Measurements from ENCODE around the gene AEBP2. TPM values are rescaled to one million over a fixed set of nuclear protein-coding genes. Genes with fewer than 3 reads are reported as not detected.
A peak's percentile ranks its signal among the peaks of the same experiment; 100 is the strongest.
"Not testable (repeated sequence)": the region's sequence is repeated elsewhere in the genome, so short reads cannot be mapped to it uniquely, and the experiment has no call there.

AEBP2 gene
- total RNA-seq, 1 experiment from 2014 or later, result 14.4 TPM

DNA sequence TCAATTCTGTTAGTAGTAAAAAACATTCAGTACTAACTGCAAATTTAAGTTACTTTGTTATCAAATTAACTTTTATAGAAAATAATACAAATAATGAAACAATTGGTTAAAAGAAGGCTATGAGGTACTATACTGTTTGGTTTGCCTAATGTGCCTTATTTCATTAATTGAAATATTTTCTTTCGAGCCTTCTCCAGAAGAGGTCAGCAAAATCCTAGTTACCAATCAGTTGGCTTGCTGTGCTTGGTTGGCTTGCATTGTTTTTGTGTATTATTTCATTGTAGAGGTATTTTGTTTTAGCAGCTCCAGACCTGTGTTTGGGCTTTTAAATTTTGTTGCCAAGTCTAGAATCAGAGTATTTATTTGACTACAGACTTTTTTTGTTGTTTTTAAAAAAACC, 68.5 kb downstream of the AEBP2 start:
- peak; percentile 15 for DNase-seq (ENCODE audit: low read depth)

DNA sequence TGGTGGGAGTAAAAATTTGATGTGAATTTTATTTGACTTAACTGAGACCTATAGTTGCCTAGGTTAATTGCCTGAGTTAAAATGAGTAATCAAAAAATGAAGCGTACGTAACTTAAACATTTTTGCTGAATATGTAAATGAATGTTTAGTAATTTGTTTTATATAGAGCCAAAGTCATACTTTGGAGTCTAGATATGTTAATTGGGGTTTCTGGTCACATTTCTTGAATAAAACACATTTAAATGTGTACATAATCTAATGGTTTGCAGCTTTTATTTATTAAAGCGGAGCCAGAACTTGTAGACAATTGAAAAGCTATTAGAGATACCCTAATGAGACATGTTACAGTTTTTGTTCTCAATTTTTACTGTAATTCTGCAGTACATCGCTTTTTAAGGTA, 71.2 kb downstream of the AEBP2 start:
- DNase-seq (ENCODE audit: low read depth), result no peak

DNA sequence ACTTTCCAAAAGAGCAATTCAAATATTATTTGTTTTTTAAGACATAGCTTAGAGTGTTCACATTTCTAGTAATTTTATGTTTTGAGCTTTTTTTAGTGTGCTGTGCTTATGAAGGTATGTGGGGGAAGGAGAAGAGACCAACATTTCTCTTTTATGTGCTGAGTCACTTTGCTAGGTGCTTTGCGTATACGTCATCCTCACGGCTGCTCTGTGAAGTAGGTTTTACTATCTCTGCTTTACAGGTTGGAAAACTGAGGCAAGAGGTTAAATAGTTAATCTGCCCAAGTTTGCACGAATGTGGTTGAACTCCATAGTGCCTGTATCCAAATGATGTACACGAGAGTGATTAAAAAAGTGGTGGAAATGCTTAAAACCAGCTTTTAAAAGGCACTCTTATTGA, 75.9 kb downstream of the AEBP2 start:
- no peak for DNase-seq (ENCODE audit: low read depth)

DNA sequence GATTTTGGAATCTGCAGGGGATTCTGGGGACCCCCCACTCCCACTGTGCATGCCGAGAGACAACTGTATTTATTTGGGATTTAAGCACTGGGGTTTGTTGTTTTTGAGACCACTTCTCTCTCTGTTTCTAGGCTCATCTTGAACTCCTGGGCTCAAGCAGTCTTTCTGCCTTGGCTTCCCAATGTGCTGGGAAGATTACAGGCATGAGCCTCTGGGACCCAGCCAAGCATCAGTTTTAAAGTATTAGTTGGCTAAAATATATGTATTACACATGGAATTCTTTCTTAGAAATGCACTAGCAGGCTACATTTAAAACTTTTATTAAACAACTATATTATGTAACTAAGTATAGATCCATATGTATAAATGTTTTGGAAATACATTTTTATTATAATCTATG, 78.3 kb downstream of the AEBP2 start:
- DNase-seq (ENCODE audit: low read depth), result no peak

DNA sequence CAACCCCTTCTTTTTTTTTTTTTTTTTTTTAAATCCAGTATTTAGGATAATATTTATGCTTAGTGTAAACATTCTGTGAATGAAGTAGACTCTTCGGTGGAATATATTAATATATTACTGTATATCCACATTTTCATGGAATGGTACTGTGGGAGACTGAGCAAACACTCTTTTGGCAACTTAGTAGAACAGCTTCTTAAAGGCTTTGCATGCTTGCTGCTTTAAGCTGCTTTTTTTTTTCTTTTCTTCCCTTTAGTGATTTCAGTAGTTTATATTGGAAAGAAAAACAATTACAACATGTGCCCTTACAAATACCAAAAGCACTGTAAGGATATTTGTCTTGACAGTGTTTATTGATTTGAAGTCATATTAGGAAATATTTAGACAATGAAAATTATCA, 78.9 kb downstream of the AEBP2 start:
- no peak for DNase-seq (ENCODE audit: low read depth)

DNA sequence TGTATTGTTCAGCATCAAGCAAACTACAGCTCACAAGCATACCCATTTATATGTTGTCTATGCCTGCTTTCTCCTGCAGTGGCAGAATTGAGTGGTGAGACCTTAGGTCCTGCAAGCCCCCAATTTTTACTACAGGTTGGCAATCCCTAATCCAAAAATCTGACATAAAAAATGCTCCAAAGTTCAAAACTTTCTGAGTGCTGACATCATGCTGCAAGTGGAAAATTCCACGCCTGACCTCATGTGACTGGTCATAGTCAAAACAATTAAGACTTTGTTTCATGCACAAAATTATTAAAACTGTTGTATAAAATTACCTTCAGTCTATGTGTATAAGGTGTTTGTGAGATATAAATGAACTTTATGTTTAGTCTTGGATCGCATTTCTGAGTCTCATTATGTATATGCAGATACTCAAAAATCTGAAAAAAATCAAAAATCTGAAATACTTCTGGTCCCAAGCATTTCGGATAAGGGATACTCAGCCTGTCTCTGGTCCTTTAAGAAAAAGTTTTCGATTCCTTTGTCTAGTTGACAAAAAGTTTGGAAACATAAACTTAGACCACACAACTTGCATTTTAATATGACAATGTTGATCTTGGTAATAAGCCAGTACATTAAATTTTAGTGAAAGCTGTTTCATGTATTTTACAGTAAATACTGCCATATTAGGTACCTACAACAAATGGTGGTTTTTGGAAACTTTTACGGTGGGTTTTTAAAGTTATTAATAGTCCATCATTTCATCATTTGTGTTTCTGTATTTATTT, 81.5 kb downstream of the AEBP2 start:
- no peak for DNase-seq (ENCODE audit: low read depth)

DNA sequence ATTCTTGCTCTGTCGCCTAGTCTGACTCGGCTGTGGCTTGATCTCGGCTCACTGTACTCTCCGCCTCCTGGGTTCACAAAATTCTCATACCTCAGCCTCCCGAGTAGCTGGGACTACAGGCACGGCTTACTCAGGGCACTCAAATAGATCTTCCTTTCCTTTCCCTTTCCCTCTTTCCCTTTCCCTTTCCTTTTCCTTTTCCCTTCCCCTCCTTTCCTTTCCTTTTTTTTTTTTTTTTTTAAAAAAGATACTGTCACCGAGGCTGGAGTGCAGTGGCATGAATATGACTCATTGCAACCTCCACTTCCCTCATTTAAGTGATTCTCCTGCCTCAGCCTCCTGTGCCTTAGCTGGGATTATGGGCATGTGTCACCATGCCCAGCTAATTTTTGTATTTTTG, 86.0 kb downstream of the AEBP2 start:
- peak; percentile 18 for DNase-seq (ENCODE audit: low read depth)

DNA sequence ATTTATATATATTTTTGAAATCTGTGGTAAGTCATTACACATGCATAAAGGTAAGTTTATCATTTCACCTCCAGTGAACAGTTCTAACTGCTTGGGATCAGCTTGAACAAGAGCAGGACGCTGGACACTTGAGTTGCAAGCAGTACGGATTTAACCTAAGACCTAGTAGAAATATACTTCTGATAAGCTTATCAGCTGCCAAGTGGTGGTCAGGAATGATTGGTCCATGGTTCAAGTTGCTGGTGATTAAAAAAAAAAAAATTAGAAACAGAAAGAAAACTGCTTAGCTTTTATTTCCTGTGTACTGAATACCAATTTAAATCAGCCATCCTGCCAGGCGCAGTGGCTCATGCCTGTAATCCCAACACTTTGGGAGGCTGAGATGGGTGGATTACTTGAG, 88.6 kb downstream of the AEBP2 start:
- no peak for DNase-seq (ENCODE audit: low read depth)

DNA sequence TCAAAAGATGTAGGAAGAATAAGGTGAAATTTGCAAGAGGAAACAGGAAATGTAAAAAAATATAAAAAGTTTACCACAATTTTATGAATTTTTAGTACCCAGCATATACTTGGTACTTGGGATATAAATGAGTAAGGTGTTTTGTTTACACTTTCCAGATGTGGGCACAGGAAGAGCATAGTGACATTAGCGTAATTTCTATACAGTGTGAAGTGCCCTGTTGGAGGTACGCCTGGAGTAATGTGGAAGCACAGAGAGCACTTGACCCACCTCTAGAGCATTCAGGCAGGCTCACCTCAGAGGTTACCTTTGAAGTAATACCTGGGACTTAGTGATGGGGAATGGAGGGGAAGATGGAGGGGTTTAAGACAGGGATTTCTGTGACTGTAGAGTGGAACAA, 89.5 kb downstream of the AEBP2 start:
- DNase-seq (ENCODE audit: low read depth), result no peak

DNA sequence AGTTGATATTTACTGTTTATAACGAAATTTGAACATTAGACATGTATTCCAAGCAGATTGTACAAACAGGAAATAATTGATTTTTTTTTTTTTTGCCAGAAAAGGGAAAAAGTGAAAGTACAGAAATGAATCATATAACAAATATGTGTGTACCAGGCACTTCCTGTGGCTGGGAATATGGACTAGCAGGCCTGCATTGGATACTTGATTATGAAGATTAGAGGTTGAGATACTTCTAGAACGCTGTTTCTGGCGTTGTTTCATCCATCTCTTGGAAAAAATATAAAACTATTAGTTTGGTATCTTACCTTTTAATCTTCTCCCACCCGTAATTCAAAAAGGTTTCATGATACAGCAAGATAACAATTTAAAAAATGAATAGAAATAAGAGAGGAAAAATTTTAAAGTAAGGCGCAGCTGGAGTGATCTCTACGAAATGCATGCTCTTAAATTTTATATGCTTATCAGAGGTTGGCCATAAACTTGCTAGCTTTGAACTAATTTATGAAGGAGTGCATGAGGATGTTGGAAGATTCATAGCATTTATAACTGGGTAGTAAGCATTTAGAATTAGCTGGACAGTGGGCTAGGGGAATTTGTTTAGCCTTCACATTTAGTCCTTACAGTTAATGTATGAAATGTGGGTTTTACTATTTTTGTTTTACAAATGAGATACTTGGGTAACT, 90.8 kb downstream of the AEBP2 start:
- DNase-seq (ENCODE audit: low read depth), result peak; percentile 51

DNA sequence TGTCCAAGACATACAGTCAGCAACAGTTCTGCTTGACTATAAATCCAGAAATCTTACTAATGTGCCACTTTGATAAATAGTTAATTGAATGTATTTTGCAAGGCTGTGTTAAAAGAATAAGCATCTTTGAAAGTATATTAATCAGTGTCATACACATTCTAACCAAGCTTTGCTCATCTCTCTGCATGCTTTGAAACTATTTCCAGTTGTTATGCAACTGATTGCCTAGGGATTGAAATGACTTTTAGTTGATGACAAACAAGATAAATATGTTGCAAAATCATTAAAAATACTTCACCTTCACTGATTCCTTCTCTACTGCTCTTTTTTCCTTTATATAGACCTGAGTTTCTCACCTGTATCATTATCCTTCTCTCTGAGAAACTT, 91.3 kb downstream of the AEBP2 start:
- DNase-seq (ENCODE audit: low read depth), result no peak

DNA sequence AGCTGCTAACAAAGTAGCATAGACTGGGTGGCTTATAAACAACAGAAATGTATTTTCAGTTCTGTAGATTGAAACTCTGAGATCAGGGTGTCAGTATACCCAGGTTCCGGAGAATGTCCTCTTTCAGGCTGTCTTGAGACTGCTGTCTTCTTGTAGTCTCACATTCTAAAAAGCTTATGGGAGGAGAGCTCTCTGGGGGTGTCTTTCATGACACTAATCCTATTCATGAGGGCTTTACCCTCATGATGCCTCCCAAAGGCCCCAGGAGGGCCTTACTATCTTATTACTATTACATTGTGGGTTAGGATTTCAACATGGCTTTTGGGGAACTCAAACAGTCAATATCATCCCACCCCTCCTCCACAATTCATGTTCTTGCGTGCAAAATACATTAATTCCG, 94.3 kb downstream of the AEBP2 start:
- DNase-seq (ENCODE audit: low read depth), result no peak

DNA sequence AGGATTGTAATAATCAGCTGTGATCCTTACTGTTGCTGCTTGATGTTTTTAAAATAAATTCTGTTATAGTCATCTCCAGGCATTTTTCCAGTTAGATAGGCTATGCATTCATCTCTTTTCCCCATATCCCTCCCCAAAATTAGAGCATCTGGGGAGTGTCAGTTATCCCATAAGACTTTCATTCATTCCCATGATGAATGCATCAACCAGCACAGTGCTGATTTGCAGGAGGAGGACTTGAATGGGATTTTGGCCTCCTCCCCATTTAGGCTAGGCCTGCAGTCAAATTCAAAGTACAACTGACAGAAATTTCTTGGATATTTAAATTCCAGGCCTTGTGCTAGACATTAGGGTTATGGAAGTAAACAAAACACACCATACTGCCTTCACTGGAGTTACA, 99.8 kb downstream of the AEBP2 start:
- no peak for DNase-seq (ENCODE audit: low read depth)

DNA sequence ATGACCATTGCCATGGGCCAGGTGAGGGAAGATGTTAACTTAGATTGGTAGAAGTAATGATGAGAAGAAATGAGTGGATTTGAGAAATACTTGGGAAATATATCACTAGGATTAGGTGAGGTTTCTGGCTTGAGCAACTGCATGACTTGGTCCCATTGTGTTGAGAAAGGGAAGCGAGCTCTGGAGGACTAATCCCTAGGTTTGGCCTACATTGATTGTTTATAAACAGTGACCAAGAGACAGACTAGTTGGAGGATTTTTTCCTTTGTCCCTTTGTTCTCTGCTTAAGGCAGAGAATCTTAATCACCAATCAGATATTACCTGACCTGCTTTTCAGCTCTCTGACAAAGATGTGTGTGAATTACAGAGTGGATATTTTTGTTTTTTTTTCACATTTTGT, 100.5 kb downstream of the AEBP2 start:
- no peak for DNase-seq (ENCODE audit: low read depth)

DNA sequence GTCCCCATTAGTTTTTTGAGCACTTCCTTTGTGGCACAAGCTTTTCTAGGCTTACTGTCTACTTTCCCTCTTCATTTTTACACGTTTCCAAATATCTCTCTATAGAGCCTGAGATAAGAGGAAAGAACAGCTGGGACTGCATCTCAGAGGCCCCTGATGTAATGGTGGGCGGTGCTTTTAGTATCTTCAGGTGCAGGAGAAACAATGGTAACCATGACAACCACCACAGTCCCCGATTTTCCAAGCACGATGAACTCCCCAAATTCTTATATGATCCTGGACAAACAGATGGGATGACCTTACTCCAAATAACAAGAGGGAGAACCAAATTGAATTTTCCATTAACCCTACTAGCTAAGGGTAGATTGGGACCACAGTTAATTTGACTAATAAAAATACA, 103.3 kb downstream of the AEBP2 start:
- DNase-seq (ENCODE audit: low read depth), result no peak

DNA sequence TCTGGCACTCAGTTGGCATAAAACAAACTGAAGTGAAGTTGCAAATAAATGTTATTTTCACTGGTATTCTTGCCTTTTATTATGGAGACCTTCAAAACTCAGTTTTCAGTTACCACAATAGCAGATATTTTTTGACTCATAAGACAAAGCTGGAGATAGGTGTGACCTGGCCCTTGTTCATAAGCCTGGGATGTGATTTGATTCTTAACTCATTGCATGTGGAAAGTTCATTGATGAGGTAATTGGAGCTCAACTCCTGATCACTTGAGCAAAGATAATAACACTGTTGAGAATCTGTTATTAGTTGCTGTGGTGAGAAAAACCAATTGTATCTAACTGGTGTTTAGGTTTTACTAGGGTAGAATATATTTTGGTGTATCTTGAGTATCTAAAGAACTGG, 105.1 kb downstream of the AEBP2 start:
- DNase-seq (ENCODE audit: low read depth), result no peak

DNA sequence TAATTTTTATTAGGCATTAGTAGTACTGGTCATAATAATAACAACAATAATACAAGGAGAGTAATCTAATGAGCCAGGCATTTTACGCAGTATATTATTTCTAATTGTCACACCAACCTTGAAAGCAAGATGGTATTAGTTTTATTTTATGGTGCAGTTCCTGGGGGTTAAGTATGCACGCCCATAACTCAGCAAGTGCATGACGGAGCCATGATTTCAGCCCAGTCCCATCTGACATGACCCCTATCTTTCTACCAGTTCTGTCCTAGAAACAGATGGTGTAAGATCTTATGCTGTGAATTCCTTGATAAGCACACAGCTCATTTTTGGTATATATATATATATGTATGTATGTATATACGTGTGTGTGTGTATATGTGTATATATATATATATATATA, 106.0 kb downstream of the AEBP2 start:
- no peak for DNase-seq (ENCODE audit: low read depth)

DNA sequence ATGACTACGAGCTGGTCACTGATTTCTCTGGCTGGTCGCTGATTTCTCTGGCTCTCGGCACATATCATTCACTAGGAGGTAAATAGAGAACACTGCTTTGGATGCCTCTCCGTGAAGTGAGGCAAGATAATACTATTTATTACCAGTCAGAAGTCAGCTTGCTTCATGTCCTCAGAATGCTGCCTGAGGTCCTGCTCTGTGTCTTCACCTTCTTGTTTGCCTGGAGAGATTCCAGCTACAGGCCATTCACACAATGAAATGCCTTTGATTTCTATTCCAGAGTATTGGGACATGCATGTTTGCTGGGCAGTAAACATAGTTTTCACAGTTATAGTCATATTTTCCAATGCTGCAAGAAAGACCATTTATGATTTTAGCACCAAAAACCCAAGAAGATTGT, 106.7 kb downstream of the AEBP2 start:
- DNase-seq (ENCODE audit: low read depth), result no peak

DNA sequence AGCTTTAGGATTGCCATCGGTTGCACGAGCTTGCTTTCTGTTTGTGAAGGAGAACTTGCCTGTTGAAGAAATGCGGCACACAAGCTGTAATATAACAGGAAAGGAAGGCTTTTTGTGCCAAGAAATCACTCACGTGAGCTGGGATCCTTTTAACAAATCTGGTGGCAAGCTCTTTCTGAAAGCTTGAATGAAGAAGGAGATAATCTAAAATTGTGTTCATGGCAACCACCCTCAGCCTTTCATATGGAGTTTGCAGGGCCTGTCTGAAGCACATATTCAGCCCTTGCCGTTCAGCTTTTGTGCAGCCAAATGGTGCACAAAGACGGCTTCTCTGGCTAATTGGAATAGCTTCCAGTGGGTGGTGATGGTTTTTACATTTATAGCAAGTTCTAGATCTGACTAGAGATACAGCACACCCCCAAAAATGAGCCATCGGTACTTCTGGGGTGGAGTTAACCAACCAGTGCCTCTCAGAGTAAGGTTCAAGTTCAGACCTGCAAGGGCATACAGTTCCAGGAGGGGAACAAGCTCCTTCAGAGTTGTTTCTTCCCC, 107.4 kb downstream of the AEBP2 start:
- no peak for DNase-seq (ENCODE audit: low read depth)

DNA sequence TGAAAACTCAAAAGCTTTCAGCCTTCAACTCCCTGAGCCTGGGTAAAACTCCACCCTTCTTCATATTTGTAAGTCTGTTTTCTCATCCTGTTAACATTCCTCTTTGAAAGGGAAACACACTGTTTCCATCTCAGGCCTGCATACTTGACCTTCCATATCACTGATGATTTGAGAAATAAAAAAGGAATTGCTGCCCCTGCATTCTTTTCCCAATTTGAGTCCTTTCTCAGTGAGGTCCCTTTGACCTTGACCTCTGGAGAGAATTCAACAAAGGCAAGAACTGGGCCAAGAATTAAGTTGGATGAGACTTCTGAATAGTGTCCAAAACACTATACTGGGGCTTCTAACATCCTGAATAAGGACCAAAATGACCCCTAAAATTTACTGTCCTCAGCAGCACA, 108.0 kb downstream of the AEBP2 start:
- no peak for DNase-seq (ENCODE audit: low read depth)

DNA sequence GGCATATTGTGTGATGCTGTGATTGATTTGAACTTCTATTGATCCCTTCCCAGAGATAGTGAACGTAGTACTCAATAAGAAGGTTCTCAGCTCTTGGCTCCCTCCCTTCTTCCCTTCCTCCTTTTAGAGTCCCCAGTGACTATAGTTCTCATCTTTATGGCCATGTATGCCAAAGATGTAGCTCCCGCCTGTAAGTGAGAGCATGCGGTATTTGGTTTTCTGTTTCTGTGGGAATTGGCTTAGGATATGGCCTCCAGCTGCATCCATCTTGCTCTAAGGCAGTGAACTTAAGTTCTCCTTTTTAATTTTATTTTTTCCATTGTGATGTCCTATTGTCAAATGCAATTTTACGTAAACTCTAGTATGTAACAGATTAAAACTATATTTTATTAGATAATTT, 109.5 kb downstream of the AEBP2 start:
- DNase-seq (ENCODE audit: low read depth), result no peak

DNA sequence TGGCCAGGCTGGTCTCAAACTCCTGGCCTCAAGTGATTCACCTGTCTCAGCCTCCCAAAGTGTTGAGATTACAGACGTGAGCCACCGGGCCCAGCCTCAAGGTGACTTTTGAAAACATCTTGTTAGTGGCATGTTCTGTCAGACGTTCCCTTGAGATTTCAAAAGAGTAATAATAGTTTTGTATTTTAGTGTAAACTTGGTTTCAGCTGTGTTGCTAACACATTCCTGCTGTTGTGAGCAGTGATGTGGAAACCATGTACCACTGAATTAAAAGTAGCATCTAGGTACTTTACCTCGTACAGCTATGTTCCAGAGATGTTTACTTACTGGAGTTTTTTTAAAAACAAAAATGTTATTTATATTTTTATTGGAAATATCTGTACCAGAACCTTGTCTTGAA, 111.3 kb downstream of the AEBP2 start:
- no peak for DNase-seq (ENCODE audit: low read depth)

DNA sequence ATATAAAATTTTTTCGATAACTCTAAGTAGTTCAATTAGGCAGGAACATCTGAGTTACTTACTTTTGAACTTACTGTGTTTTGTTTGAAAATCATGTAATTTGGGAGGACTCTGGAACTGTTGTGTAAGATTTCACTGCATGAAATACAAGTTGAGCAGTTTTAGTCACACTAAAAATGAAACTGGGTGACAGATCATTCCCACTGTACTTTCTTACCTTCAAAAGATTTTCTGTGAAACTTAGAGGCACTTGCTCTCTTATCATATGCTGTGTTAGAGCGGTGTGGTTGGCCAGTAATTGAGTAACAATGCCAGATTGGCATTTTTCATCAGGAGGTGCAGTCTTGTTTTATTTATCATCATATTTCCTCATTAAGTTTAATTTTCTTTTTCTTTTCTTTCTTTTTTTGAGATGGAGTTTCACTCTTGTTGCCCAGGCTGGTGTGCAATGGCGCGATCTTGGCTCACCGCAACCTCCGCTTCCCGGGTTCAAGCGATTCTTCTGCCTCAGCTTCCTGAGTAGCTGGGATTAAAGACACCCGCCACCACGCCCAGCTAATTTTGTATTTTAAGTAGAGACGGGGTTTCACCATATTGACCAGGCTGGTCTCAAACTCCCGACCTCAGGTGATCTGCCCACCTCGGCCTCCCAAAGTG, 113.3 kb downstream of the AEBP2 start:
- DNase-seq (ENCODE audit: low read depth), result not testable (repeated sequence)
